Kidney (tissue), 14 donors: Measurements from ENCODE around the gene LHFPL3. TPM values are rescaled to one million over a fixed set of nuclear protein-coding genes. Genes with fewer than 3 reads are reported as not detected.

Experiments
- DNase-seq, 5 donors: peaks; one replicate each; pipeline ENCODE4 v3.0.0-alpha.2; 2013 to 2020
- FAIRE-seq: peaks from 2 replicates; lab custom pipeline; 2012; peaks lifted over from hg19 to GRCh38; lab: Jason Lieb, UNC
- H3K27ac ChIP-seq, 2 donors: one replicate each; pipeline ENCODE4 v1.7.0; 2013; ENCODE audit warnings: low read depth in 2 of 2, low read length in 2 of 2, inconsistent platforms in 1 of 2
- H3K27me3 ChIP-seq: one replicate; pipeline ENCODE4 v1.7.1; 2013; ENCODE audit warnings: low read length, inconsistent platforms; ENCODE audit not compliant: control insufficient read depth, insufficient read depth
- H3K36me3 ChIP-seq, 3 donors: one replicate each; pipeline versions ENCODE4 v1.7.0 to v1.7.1; 2013; ENCODE audit warnings: low read length in 3 of 3, control low read depth in 1 of 3, inconsistent platforms in 1 of 3; ENCODE audit not compliant: insufficient read depth in 3 of 3, control insufficient read depth in 2 of 3
- H3K4me1 ChIP-seq, 3 donors: one replicate each; pipeline versions ENCODE4 v1.7.0 to v1.7.1; 2013; ENCODE audit warnings: low read length in 3 of 3, inconsistent platforms in 1 of 3, low read depth in 1 of 3; ENCODE audit not compliant: control insufficient read depth in 2 of 3, insufficient read depth in 2 of 3
- H3K4me3 ChIP-seq, 3 donors: one replicate each; pipeline versions ENCODE4 v1.7.0 to v1.8.1; 2013; ENCODE audit warnings: low read length in 3 of 3, control low read depth in 1 of 3, inconsistent platforms in 1 of 3
- H3K9ac ChIP-seq, 3 donors: one replicate each; pipeline versions ENCODE4 v1.7.0 to v1.7.1; 2013; ENCODE audit warnings: low read length in 3 of 3, control low read depth in 1 of 3, inconsistent platforms in 1 of 3
- H3K9me3 ChIP-seq, 3 donors: one replicate each; pipeline versions ENCODE4 v1.7.0 to v1.7.1; 2013; ENCODE audit warnings: low read length in 3 of 3, control low read depth in 1 of 3, inconsistent platforms in 1 of 3; ENCODE audit not compliant: control insufficient read depth in 2 of 3, insufficient read depth in 1 of 3
- intact Hi-C: fragments of 100-400 bp; cut with DNase I; formaldehyde crosslinking; loops from one replicate; pipeline ENCODE4 v1.11.1; 2022
- polyA plus RNA-seq: library from polyadenylated mRNA; stranded (reverse); fragments of 350-450 nt; fragmentation: Illumina TruSeq; extraction: RNeasy Lipid Tissue Mini Kit (QIAGEN cat#74804); gene quantifications from one replicate; pipeline ENCODE4 v1.2.3, GENCODE V29; 2014; ENCODE audit warnings: low read depth, low replicate concordance; ENCODE audit not compliant: insufficient read depth
- total RNA-seq: library from RNA; stranded (reverse); fragmentation: NEBNext Ultra II Directional; extraction: Animal tissue kit (Norgen Biotek cat#: 25700); gene quantifications from one replicate; pipeline ENCODE4 v1.2.1, GENCODE V29; 2021
- TF ChIP-seq, protein P1 (sequence below): IDR thresholded peaks from 3 replicates; pipeline ENCODE4 v1.5.1; 2012; ENCODE audit warnings: mild to moderate bottlenecking, moderate library complexity, borderline replicate concordance; ENCODE audit not compliant: insufficient read depth; ENCODE audit errors: extremely low read depth
- donor health status: control.
- donor health status: control.
- donor health status: control.
- donor health status: control.
- donor health status: control.
- donor health status: DM: yes; HTN: yes; CAD: no.
- donor health status: Normal renal cell carcinoma (clear cell type).

LHFPL3 gene
- total and polyA plus RNA-seq, 2 donors from 2014 or later = not detected

GRCh38 chr7:104408371-104408770 lies 80.0 kb downstream of the LHFPL3 start:
- TF ChIP-seq, protein P1, sequence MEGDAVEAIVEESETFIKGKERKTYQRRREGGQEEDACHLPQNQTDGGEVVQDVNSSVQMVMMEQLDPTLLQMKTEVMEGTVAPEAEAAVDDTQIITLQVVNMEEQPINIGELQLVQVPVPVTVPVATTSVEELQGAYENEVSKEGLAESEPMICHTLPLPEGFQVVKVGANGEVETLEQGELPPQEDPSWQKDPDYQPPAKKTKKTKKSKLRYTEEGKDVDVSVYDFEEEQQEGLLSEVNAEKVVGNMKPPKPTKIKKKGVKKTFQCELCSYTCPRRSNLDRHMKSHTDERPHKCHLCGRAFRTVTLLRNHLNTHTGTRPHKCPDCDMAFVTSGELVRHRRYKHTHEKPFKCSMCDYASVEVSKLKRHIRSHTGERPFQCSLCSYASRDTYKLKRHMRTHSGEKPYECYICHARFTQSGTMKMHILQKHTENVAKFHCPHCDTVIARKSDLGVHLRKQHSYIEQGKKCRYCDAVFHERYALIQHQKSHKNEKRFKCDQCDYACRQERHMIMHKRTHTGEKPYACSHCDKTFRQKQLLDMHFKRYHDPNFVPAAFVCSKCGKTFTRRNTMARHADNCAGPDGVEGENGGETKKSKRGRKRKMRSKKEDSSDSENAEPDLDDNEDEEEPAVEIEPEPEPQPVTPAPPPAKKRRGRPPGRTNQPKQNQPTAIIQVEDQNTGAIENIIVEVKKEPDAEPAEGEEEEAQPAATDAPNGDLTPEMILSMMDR = no peak
- H3K4me3 ChIP-seq = no peak overlapping the region
- no peak overlapping the region for H3K9ac ChIP-seq
- no peak overlapping the region for H3K27ac ChIP-seq
- H3K9me3 ChIP-seq = no peaks in the 10 kb centered on the region
- intact Hi-C loops = no loop called here
- FAIRE-seq (no peak), DNase-seq (no peak)
- H3K27me3 ChIP-seq = no peaks in the 10 kb centered on the region
- H3K4me1 ChIP-seq = no peaks in the 10 kb centered on the region
- no peaks in the 10 kb centered on the region for H3K36me3 ChIP-seq

- H3K27ac ChIP-seq = no peak overlapping the region
- no peak overlapping the region for H3K4me3 ChIP-seq
- intact Hi-C loops = no loop called here
- no peaks in the 10 kb centered on the region for H3K27me3 ChIP-seq
- no peaks in the 10 kb centered on the region for H3K4me1 ChIP-seq
- DNase-seq = no peak
- FAIRE-seq = no peak
- H3K9me3 ChIP-seq = no peaks in the 10 kb centered on the region
- H3K36me3 ChIP-seq = no peaks in the 10 kb centered on the region
- TF ChIP-seq, protein P1 = no peak
- H3K9ac ChIP-seq = no peak overlapping the region
Observed at GRCh38 chr7:104410742-104411141, 82.3 kb downstream of the LHFPL3 start.

DNA sequence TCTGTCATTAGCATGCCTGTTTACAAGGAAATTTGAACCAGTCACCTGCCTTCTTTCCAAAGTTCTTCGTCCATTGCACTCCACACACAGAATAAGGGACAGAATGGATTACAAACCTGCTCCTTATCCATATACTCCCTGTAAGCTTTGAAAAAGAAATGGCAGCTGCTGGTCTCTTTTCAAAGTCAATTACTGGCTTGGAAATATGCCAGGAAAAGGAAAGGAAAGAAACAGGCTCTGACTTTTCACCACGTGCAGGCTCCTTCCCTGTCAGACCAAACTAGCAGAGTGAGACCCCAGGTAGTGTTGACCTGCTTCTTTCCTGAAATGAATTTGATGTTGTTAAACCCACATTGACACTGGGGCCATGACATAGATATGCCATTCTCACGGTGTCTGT lies 84.5 kb downstream of the LHFPL3 start:
- Histone ChIP-seq H3K27me3 (no peaks in the 10 kb centered on the region), H3K27ac (no peak overlapping the region), H3K4me1 (no peaks in the 10 kb centered on the region), H3K36me3 (no peaks in the 10 kb centered on the region), H3K4me3 (no peak overlapping the region), H3K9ac (no peak overlapping the region), H3K9me3 (no peaks in the 10 kb centered on the region)
- intact Hi-C loops = no loop called here
- no peak for FAIRE-seq
- peak in 2 of 5 donors; percentile 23 to 29 for DNase-seq
- TF ChIP-seq, protein P1 = no peak

DNA sequence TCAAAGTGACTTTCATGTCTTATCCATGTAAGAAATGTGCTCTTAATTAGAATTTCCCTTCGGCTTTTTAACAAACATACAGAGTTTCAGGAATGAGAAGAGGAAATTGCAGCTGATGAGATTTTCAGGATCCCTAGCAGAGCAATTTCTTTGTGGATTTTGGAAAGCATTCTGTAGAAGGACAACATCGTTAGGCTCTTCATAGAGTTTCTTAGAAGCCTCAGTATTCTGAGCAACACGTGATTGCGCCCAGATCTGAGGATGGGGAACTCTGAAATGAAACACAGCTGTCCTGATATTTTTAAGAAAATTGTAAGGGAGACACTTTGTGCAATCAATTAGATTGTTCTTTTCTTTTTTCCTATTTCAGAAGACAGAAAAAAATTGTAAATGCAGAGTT lies 85.8 kb downstream of the LHFPL3 start:
- intact Hi-C loops = no loop called here
- Histone ChIP-seq H3K9ac (no peak overlapping the region), H3K4me3 (no peak overlapping the region), H3K27me3 (no peaks in the 10 kb centered on the region), H3K9me3 (no peaks in the 10 kb centered on the region), H3K36me3 (no peaks in the 10 kb centered on the region), H3K4me1 (no peaks in the 10 kb centered on the region), H3K27ac (no peak overlapping the region)
- FAIRE-seq = no peak
- TF ChIP-seq, protein P1 = no peak
- no peak for DNase-seq
